Effector memory CD8-positive, alpha-beta T cell (primary cell): ENCODE measurements around the gene PCDHA5.

Experiments
- ATAC-seq: fragments of 150-1000 bp; cut with Tn5 transposase; replicated peaks from 2 replicates; pipeline ENCODE4 v1.10.0; 2021; ENCODE audit warnings: mild to moderate bottlenecking, moderate library complexity
- DNase-seq, 3 experiments: peaks; one replicate each; pipeline ENCODE4 v3.0.0; 2021
- H3K27ac Mint-ChIP-seq, 2 donors: one replicate each; pipeline ENCODE4 v1.8.0; 2022; ENCODE audit warnings: mild to moderate bottlenecking in 2 of 2, mixed read lengths in 2 of 2, moderate library complexity in 2 of 2
- H3K27me3 Mint-ChIP-seq, 2 donors: one replicate each; pipeline ENCODE4 v1.8.0; 2022; ENCODE audit warnings: mixed read lengths in 2 of 2
- H3K36me3 Mint-ChIP-seq: one replicate; pipeline ENCODE4 v1.8.0; 2022; ENCODE audit warnings: mild to moderate bottlenecking, moderate library complexity, mixed read lengths; ENCODE audit not compliant: insufficient read depth
- H3K4me1 Mint-ChIP-seq, 2 donors: one replicate each; pipeline ENCODE4 v1.8.0; 2022; ENCODE audit warnings: low read depth in 2 of 2, mixed read lengths in 2 of 2
- H3K4me3 Mint-ChIP-seq, 2 donors: one replicate each; pipeline ENCODE4 v1.8.0; 2022; ENCODE audit warnings: mild to moderate bottlenecking in 2 of 2, mixed read lengths in 2 of 2, moderate library complexity in 2 of 2
- H3K9me3 Mint-ChIP-seq, 2 donors: one replicate each; pipeline ENCODE4 v1.8.0; 2022; ENCODE audit warnings: mixed read lengths in 2 of 2

Gene PCDHA5

GRCh38 chr5:140862441-140863295 is 41.3 kb downstream of the PCDHA5 start:
- ATAC-seq: no peak
- no peak overlapping the region for H3K27ac Mint-ChIP-seq
- no peaks in the 10 kb centered on the region for H3K4me1 Mint-ChIP-seq
- peaks cover 9 to 10% of the 10 kb centered on the region in 2 donors for H3K27me3 Mint-ChIP-seq
- no peak for DNase-seq
- no peaks in the 10 kb centered on the region for H3K9me3 Mint-ChIP-seq
- no peak overlapping the region for H3K4me3 Mint-ChIP-seq
- H3K36me3 Mint-ChIP-seq: no peaks in the 10 kb centered on the region

DNA sequence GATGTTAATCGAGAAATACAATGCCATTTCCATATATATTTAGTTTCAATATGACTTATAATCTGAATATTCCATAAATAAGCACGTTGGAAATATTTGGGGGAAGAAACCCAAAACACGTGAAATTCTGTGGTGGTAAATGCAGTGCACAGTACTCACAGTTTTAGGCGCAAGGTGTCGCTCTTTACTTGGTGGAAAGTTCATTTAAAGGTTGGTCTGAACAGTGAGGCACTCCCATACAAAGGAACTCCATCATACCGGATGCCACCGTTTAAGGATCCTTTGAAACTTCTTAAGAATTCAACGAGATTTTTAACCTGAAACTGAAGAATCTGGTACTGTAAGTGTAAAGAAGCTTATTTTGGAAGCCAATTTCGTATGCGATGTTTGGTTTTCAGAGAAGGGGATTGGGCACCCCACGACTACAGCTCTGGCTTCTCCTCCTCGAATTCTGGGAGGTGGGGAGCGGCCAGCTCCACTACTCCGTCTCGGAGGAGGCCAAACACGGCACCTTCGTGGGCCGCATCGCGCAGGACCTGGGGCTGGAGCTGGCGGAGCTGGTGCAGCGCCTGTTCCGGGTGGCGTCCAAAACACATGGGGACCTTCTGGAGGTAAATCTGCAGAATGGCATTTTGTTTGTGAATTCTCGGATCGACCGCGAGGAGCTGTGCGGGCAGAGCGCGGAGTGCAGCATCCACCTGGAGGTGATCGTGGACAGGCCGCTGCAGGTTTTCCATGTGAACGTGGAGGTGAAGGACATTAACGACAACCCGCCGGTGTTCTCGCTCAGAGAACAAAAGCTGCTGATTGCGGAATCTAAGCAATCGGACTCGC is 47.5 kb downstream of the PCDHA5 start, which contains the start of gene PCDHA11:
TSS of gene PCDHA11 (plus strand) at position 237 of the 834 bp plus-strand sequence. CDS start at position 384, 147 bp downstream.
- Mint-ChIP-seq H3K36me3 (no peaks in the 10 kb centered on the region), H3K4me1 (no peaks in the 10 kb centered on the region), H3K27me3 (peaks cover 2 to 9% of the 10 kb centered on the region in 2 donors), H3K9me3 (peaks cover 0 to 2% of the 10 kb centered on the region in 2 donors), H3K27ac (no peak within 1 kb of the TSS), H3K4me3 (no peak within 1 kb of the TSS)
- ATAC-seq (no peak), DNase-seq (no peak)

- H3K27me3 Mint-ChIP-seq: peaks cover 6 to 8% of the 10 kb centered on the region in 2 donors
- no peak overlapping the region for H3K4me3 Mint-ChIP-seq
- no peaks in the 10 kb centered on the region for H3K4me1 Mint-ChIP-seq
- no peaks in the 10 kb centered on the region for H3K36me3 Mint-ChIP-seq
- DNase-seq (no peak), ATAC-seq (no peak)
- no peak overlapping the region for H3K27ac Mint-ChIP-seq
- H3K9me3 Mint-ChIP-seq: peaks cover 0 to 2% of the 10 kb centered on the region in 2 donors
These were observed 48.1 kb downstream of the PCDHA5 start for GRCh38 chr5:140869555-140869886.

DNA sequence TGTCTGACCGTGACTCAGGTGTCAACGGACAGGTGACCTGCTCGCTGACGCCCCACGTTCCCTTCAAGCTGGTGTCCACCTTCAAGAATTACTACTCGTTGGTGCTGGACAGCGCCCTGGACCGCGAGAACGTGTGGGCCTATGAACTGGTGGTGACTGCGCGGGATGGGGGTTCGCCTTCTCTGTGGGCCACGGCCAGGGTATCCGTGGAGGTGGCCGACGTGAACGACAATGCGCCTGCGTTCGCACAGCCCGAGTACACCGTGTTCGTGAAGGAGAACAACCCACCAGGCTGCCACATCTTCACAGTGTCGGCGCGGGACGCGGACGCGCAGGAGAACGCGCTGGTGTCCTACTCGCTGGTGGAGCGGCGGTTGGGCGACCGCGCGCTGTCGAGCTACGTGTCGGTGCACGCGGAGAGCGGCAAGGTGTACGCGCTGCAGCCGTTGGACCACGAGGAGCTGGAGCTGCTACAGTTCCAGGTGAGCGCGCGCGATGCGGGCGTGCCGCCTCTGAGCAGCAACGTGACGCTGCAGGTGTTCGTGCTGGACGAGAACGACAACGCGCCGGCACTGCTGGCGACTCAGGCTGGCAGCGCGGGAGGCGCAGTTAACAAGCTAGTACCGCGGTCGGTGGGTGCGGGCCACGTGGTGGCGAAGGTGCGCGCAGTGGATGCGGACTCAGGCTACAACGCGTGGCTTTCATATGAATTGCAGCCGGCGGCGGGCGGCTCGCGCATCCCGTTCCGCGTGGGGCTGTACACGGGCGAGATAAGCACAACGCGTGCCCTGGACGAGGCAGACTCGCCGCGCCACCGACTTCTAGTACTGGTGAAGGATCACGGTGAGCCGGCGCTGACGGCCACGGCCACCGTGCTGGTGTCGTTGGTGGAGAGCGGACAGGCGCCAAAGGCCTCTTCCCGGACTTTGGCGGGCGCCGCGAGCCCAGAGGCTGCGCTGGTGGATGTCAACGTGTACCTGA is 49.1 kb downstream of the PCDHA5 start:
- Mint-ChIP-seq H3K36me3 (no peaks in the 10 kb centered on the region), H3K4me3 (no peak overlapping the region), H3K27ac (no peak overlapping the region), H3K4me1 (no peaks in the 10 kb centered on the region), H3K9me3 (peaks cover 0 to 2% of the 10 kb centered on the region in 2 donors), H3K27me3 (peaks cover 4 to 9% of the 10 kb centered on the region in 2 donors)
- ATAC-seq (no peak), DNase-seq (no peak)
